Mesendoderm (in vitro differentiated cells): ENCODE data around the gene DKKL1.

Source experiments
- DNase-seq: peaks from one replicate; pipeline ENCODE4 v3.0.0; 2013
- H2AK5ac ChIP-seq: 2 replicates; pipeline ENCODE4 v1.6.1; 2013; ENCODE audit warnings: low read length, inconsistent platforms
- H2BK120ac ChIP-seq: 2 replicates; pipeline ENCODE4 v1.6.1; 2013; ENCODE audit warnings: low read depth, mild to moderate bottlenecking, low read length, moderate library complexity, mixed read lengths
- H2BK15ac ChIP-seq: replicated peaks from 2 replicates; pipeline ENCODE4 v1.6.1; 2013; ENCODE audit warnings: low read depth, mild to moderate bottlenecking, moderate library complexity
- H2BK5ac ChIP-seq: 2 replicates; pipeline ENCODE4 v1.6.1; 2013; ENCODE audit warnings: low read length, inconsistent platforms
- H3K18ac ChIP-seq: 2 replicates; pipeline ENCODE4 v1.6.1; 2013; ENCODE audit warnings: mild to moderate bottlenecking, low read length, mixed read lengths
- H3K23ac ChIP-seq: one replicate; pipeline ENCODE4 v1.6.1; 2013; ENCODE audit warnings: low read length
- H3K27ac ChIP-seq: 2 replicates; pipeline ENCODE4 v1.5.1; 2013; ENCODE audit warnings: low read depth, mild to moderate bottlenecking, inconsistent platforms, low read length, moderate library complexity
- H3K27me3 ChIP-seq: 2 replicates; pipeline ENCODE4 v1.6.1; 2013; ENCODE audit warnings: low read length, control low read depth, mild to moderate bottlenecking, inconsistent platforms; ENCODE audit not compliant: insufficient read depth, poor library complexity
- H3K36me3 ChIP-seq: 2 replicates; pipeline ENCODE4 v1.6.1; 2013; ENCODE audit warnings: low read length, inconsistent platforms; ENCODE audit not compliant: control insufficient read depth, insufficient read depth
- H3K4ac ChIP-seq: one replicate; pipeline ENCODE4 v1.6.1; 2013; ENCODE audit warnings: low read depth, mild to moderate bottlenecking, low read length, moderate library complexity
- H3K4me1 ChIP-seq: 2 replicates; pipeline ENCODE4 v1.6.1; 2013; ENCODE audit warnings: low read depth, low read length, inconsistent platforms; ENCODE audit not compliant: control insufficient read depth
- H3K4me2 ChIP-seq: 2 replicates; pipeline ENCODE4 v1.6.1; 2013; ENCODE audit warnings: low read length
- H3K4me3 ChIP-seq: 2 replicates; pipeline ENCODE4 v1.5.1; 2013; ENCODE audit warnings: mild to moderate bottlenecking, low read length
- H3K56ac ChIP-seq: one replicate; pipeline ENCODE4 v1.6.1; 2013; ENCODE audit warnings: low read length
- H3K79me1 ChIP-seq: 2 replicates; pipeline ENCODE4 v1.6.1; 2013; ENCODE audit warnings: low read length, inconsistent platforms
- H3K79me2 ChIP-seq: 2 replicates; pipeline ENCODE4 v1.6.1; 2013; ENCODE audit warnings: mild to moderate bottlenecking, low read length; ENCODE audit not compliant: control insufficient read depth, insufficient read depth
- H3K9ac ChIP-seq: 2 replicates; pipeline ENCODE4 v1.6.1; 2013; ENCODE audit warnings: low read length, inconsistent platforms
- H4K5ac ChIP-seq: one replicate; pipeline ENCODE4 v1.6.1; 2013; ENCODE audit warnings: low read length
- H4K8ac ChIP-seq: one replicate; pipeline ENCODE4 v1.6.1; 2013; ENCODE audit warnings: low read depth, mild to moderate bottlenecking, control low read depth, low read length, moderate library complexity
- WGBS: extraction: QIAGEN DNeasy Blood & Tissue Kit; methylation state at CpG from one replicate; pipeline ENCODE4 v1.1.7; 2013; ENCODE audit warnings: low lambda C conversion rate, missing lambda C conversion rate; ENCODE audit not compliant: insufficient coverage; ENCODE audit errors: extremely low coverage; 5-methylcytosine and 5-hydroxymethylcytosine counted together

The DKKL1 gene

DNA sequence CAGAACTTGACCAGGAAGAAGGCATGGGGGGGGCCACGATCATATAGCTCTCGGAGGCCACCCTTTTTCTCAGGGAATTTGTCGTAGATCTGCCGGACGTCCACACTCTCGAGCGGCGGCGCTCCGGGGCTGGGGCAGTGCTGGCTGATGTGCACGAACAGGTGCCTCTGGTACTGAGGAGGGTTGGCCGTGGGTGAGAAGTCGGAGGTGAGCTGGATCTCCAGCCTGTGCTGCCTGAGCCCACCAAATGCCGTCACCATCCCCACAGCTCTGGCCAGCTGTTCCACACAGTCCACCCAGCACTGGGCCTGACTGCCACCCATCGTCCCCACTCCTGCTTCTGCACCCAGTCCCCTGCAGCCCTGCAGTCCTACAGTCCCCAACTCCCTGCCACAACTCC is 16.5 kb upstream of the DKKL1 start:
- Histone ChIP-seq H3K9ac (no peak overlapping the region), H4K8ac (no peak overlapping the region), H3K4ac (no peak overlapping the region), H4K5ac (no peak overlapping the region), H2BK5ac (no peak overlapping the region), H3K27ac (no peak overlapping the region), H3K79me1 (no peaks in the 10 kb centered on the region), H3K79me2 (no peaks in the 10 kb centered on the region), H3K23ac (no peak overlapping the region), H3K56ac (no peak overlapping the region), H3K4me1 (no peaks in the 10 kb centered on the region), H3K27me3 (no peaks in the 10 kb centered on the region), H2BK120ac (no peak overlapping the region), H3K36me3 (peaks cover 31% of the 10 kb centered on the region), H3K4me3 (no peak overlapping the region), H2BK15ac (no peak overlapping the region), H3K18ac (no peak overlapping the region), H3K4me2 (no peak overlapping the region), H2AK5ac (no peak overlapping the region)
- no peak for DNase-seq
- WGBS = no CpG with 5 or more reads among the region's 15 CpGs

DNA sequence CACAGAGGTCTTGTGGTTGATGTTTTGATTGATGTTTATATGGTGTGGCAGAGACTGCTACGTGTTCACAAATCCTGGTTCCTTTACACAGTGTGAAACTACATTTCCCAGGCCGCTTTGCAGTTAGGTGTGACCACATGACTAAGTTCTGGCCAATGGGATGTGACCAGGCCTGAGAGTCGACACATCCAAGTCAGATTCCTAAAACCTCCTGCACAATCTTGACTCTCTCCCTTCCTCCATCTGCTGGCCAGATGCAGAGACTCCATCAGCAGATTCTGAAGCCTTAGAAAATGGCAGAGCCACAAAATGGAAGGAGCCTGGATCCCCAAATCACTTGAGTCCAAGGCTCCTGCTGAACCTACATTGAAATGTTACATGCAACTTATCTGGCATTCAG is 15.8 kb upstream of the DKKL1 start:
- Histone ChIP-seq H3K18ac (no peak overlapping the region), H3K27ac (no peak overlapping the region), H3K4me3 (no peak overlapping the region), H2BK15ac (no peak overlapping the region), H3K79me2 (no peaks in the 10 kb centered on the region), H3K79me1 (no peaks in the 10 kb centered on the region), H3K56ac (no peak overlapping the region), H3K4ac (no peak overlapping the region), H3K4me2 (no peak overlapping the region), H3K4me1 (no peaks in the 10 kb centered on the region), H3K9ac (no peak overlapping the region), H3K23ac (no peak overlapping the region), H4K5ac (no peak overlapping the region), H3K36me3 (peaks cover 28% of the 10 kb centered on the region), H2BK120ac (no peak overlapping the region), H3K27me3 (no peaks in the 10 kb centered on the region), H4K8ac (no peak overlapping the region), H2BK5ac (no peak overlapping the region), H2AK5ac (no peak overlapping the region)
- peak; percentile 96 for DNase-seq
- WGBS = no CpG with 5 or more reads among the region's 3 CpGs

- no peaks in the 10 kb centered on the region for H3K79me2 ChIP-seq
- H3K18ac ChIP-seq = no peak overlapping the region
- no peak overlapping the region for H3K56ac ChIP-seq
- no peak overlapping the region for H2BK120ac ChIP-seq
- H2BK5ac ChIP-seq = no peak overlapping the region
- no peak overlapping the region for H4K5ac ChIP-seq
- H3K79me1 ChIP-seq = no peaks in the 10 kb centered on the region
- H3K27ac ChIP-seq = no peak overlapping the region
- no peak overlapping the region for H3K4ac ChIP-seq
- H3K27me3 ChIP-seq = no peaks in the 10 kb centered on the region
- H3K4me3 ChIP-seq = no peak overlapping the region
- H2AK5ac ChIP-seq = no peak overlapping the region
- H3K4me1 ChIP-seq = no peaks in the 10 kb centered on the region
- no peak overlapping the region for H3K23ac ChIP-seq
- no peak overlapping the region for H4K8ac ChIP-seq
- H3K9ac ChIP-seq = no peak overlapping the region
- DNase-seq = no peak
- WGBS = no CpG with 5 or more reads among the region's 12 CpGs
- no peak overlapping the region for H3K4me2 ChIP-seq
- no peak overlapping the region for H2BK15ac ChIP-seq
- peaks cover 24% of the 10 kb centered on the region for H3K36me3 ChIP-seq
These were observed 15.1 kb upstream of the DKKL1 start for GRCh38 chr19:49348305-49349189.

GRCh38 chr19:49349567-49349966 is 14.1 kb upstream of the DKKL1 start:
- no CpG with 5 or more reads among the region's 2 CpGs for WGBS
- Histone ChIP-seq H3K4me1 (no peaks in the 10 kb centered on the region), H3K79me1 (no peaks in the 10 kb centered on the region), H3K18ac (no peak overlapping the region), H3K23ac (no peak overlapping the region), H3K56ac (no peak overlapping the region), H2AK5ac (no peak overlapping the region), H4K8ac (no peak overlapping the region), H3K27ac (no peak overlapping the region), H2BK5ac (no peak overlapping the region), H3K79me2 (no peaks in the 10 kb centered on the region), H3K27me3 (no peaks in the 10 kb centered on the region), H3K4me2 (no peak overlapping the region), H4K5ac (no peak overlapping the region), H2BK15ac (no peak overlapping the region), H2BK120ac (no peak overlapping the region), H3K4ac (no peak overlapping the region), H3K36me3 (peaks cover 22% of the 10 kb centered on the region), H3K4me3 (no peak overlapping the region), H3K9ac (no peak overlapping the region)
- no peak for DNase-seq

DNA sequence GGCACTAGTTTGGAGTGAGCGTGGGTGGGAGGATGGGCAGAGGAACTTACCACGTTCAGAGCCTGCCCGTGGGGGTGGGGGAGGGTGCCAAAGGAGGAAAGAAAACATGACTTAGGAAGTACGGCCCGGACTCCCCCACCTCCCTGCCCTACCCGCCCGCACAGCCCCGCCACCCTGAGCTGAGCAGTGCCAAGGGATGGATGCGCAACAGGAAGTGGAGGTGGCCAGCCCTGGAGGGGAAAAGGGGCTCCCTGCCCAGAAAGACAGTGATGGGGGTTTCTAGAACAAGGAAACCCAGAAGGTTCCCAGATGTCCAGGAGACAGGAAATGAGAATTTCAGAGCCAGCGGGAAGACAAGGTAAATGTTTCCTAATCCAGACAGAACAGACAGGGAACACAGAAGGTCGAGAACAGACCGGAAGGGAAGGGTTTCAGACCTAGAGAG is 7.7 kb upstream of the DKKL1 start:
- H3K27ac ChIP-seq = no peak overlapping the region
- no peaks in the 10 kb centered on the region for H3K4me1 ChIP-seq
- DNase-seq = no peak
- H2BK5ac ChIP-seq = no peak overlapping the region
- no peak overlapping the region for H3K4ac ChIP-seq
- H3K23ac ChIP-seq = no peak overlapping the region
- H3K27me3 ChIP-seq = no peaks in the 10 kb centered on the region
- H3K36me3 ChIP-seq = peaks cover 15% of the 10 kb centered on the region
- H3K9ac ChIP-seq = no peak overlapping the region
- no peak overlapping the region for H3K18ac ChIP-seq
- peaks cover 16% of the 10 kb centered on the region for H3K79me2 ChIP-seq
- no CpG with 5 or more reads among the region's 12 CpGs for WGBS
- no peak overlapping the region for H3K56ac ChIP-seq
- no peak overlapping the region for H4K8ac ChIP-seq
- no peak overlapping the region for H2BK15ac ChIP-seq
- H3K79me1 ChIP-seq = peaks cover 18% of the 10 kb centered on the region
- no peak overlapping the region for H3K4me2 ChIP-seq
- H3K4me3 ChIP-seq = no peak overlapping the region
- H4K5ac ChIP-seq = no peak overlapping the region
- no peak overlapping the region for H2BK120ac ChIP-seq
- H2AK5ac ChIP-seq = no peak overlapping the region

DNA sequence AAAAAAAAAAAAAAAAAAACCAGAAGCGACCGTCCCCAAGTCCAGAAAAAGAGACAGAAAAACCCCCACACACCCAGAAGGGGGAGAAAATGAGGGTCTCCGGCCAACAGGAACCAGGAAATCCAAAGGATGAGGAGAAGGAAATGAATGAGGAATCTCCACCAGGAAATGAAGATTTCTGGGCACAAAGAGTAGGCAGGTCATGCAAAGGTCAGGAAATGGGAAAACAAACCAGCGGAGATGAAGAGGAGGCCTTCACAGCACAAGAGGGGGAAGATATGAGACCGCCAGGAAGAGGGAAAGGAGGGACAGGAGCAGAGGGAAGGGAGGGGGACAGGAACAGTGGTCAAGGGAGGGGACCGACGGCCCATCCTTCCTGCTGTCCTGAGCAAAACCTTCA is 7.3 kb upstream of the DKKL1 start:
- H2BK5ac ChIP-seq = no peak overlapping the region
- H3K4ac ChIP-seq = no peak overlapping the region
- peaks cover 18% of the 10 kb centered on the region for H3K79me1 ChIP-seq
- no peak overlapping the region for H3K9ac ChIP-seq
- no peak overlapping the region for H2BK15ac ChIP-seq
- H4K8ac ChIP-seq = no peak overlapping the region
- H3K4me1 ChIP-seq = no peaks in the 10 kb centered on the region
- H3K79me2 ChIP-seq = peaks cover 20% of the 10 kb centered on the region
- no peak overlapping the region for H3K4me2 ChIP-seq
- no CpG with 5 or more reads among the region's 7 CpGs for WGBS
- no peak for DNase-seq
- H3K36me3 ChIP-seq = peaks cover 13% of the 10 kb centered on the region
- no peak overlapping the region for H4K5ac ChIP-seq
- H3K27ac ChIP-seq = no peak overlapping the region
- H2BK120ac ChIP-seq = no peak overlapping the region
- H3K56ac ChIP-seq = peak overlapping the region; percentile 42
- no peak overlapping the region for H3K4me3 ChIP-seq
- H2AK5ac ChIP-seq = no peak overlapping the region
- H3K18ac ChIP-seq = no peak overlapping the region
- no peaks in the 10 kb centered on the region for H3K27me3 ChIP-seq
- H3K23ac ChIP-seq = no peak overlapping the region
